Neural progenitor cell (in vitro differentiated cells): ENCODE results near the gene STK32B. TPM values are rescaled to one million over a fixed set of nuclear protein-coding genes. Genes with fewer than 3 reads are reported as not detected.

ENCODE experiments used
- DNase-seq: peaks from one replicate; pipeline ENCODE4 v3.0.0-alpha.2; 2016; ENCODE audit warnings: low spot score
- H2AFZ ChIP-seq: fragments of 200-600 bp; sonication (generic); replicated peaks from 2 replicates; pipeline ENCODE4 v1.6.1; 2016; ENCODE audit warnings: antibody characterized with exemption
- H3F3A ChIP-seq: fragments of 200-600 bp; sonication (generic); 2 replicates; pipeline ENCODE4 v1.6.1; 2016; ENCODE audit warnings: antibody characterized with exemption, low read depth
- H3K27ac ChIP-seq: fragments of 200-600 bp; sonication (generic); 2 replicates; pipeline ENCODE4 v1.5.1; 2016; ENCODE audit warnings: mild to moderate bottlenecking
- H3K27me3 ChIP-seq: fragments of 200-600 bp; sonication (generic); 2 replicates; pipeline ENCODE4 v1.6.1; 2016; ENCODE audit warnings: mild to moderate bottlenecking, moderate library complexity
- H3K36me3 ChIP-seq: fragments of 200-600 bp; sonication (generic); 2 replicates; pipeline ENCODE4 v1.5.1; 2016
- H3K4me1 ChIP-seq: fragments of 200-600 bp; sonication (generic); 2 replicates; pipeline ENCODE4 v1.6.1; 2016; ENCODE audit warnings: mixed run types
- H3K4me2 ChIP-seq: fragments of 200-600 bp; sonication (generic); 2 replicates; pipeline ENCODE4 v1.6.1; 2016
- H3K4me3 ChIP-seq: fragments of 200-600 bp; sonication (generic); 2 replicates; pipeline ENCODE4 v1.5.1; 2016
- H3K79me2 ChIP-seq: fragments of 200-600 bp; sonication (generic); 2 replicates; pipeline ENCODE4 v1.6.1; 2016; ENCODE audit warnings: low read depth
- H3K9ac ChIP-seq: fragments of 200-600 bp; sonication (generic); 2 replicates; pipeline ENCODE4 v1.6.1; 2016
- H3K9me3 ChIP-seq: fragments of 200-600 bp; sonication (generic); 2 replicates; pipeline ENCODE4 v1.5.1; 2016; ENCODE audit warnings: low read depth
- H4K20me1 ChIP-seq: fragments of 200-600 bp; sonication (generic); 2 replicates; pipeline ENCODE4 v1.6.1; 2016; ENCODE audit warnings: low read depth
- H3K27ac Mint-ChIP-seq: 3 replicates; pipeline ENCODE4 v1.8.0; 2021; ENCODE audit warnings: mixed read lengths
- H3K27me3 Mint-ChIP-seq: 2 replicates; pipeline ENCODE4 v1.8.0; 2022; ENCODE audit warnings: low read depth, mild to moderate bottlenecking, inconsistent platforms, moderate library complexity, mixed read lengths; ENCODE audit not compliant: insufficient read depth
- H3K36me3 Mint-ChIP-seq: 3 replicates; pipeline ENCODE4 v1.8.0; 2021; ENCODE audit warnings: mixed read lengths
- H3K4me1 Mint-ChIP-seq: 3 replicates; pipeline ENCODE4 v1.8.0; 2021; ENCODE audit warnings: mixed read lengths
- H3K4me3 Mint-ChIP-seq: 3 replicates; pipeline ENCODE4 v1.8.0; 2021; ENCODE audit warnings: mild to moderate bottlenecking, moderate library complexity, mixed read lengths
- H3K9me3 Mint-ChIP-seq: 3 replicates; pipeline ENCODE4 v1.8.0; 2020; ENCODE audit warnings: mixed read lengths
- EZH2 ChIP-seq: fragments of 200-600 bp; sonication (generic); IDR thresholded peaks from 2 replicates; pipeline ENCODE4 v1.6.1; 2017; ENCODE audit warnings: antibody characterized with exemption, mild to moderate bottlenecking, moderate library complexity
- EZH2phosphoT487 ChIP-seq: fragments of 200-600 bp; sonication (generic); IDR thresholded peaks from 2 replicates; pipeline ENCODE4 v1.6.1; 2017; ENCODE audit warnings: antibody characterized with exemption
- total RNA-seq: library from RNA; depleted of rRNA; stranded (reverse); fragments of >200 nt; gene quantifications from 2 replicates; pipeline ENCODE4 v1.2.3, GENCODE V29; 2015; ENCODE audit warnings: low replicate concordance
- TF ChIP-seq, protein P1 (sequence below): fragments of 200-600 bp; sonication (generic); IDR thresholded peaks from 2 replicates; pipeline ENCODE4 v1.5.1; 2017; ENCODE audit warnings: antibody characterized with exemption, mild to moderate bottlenecking

Gene STK32B
- total RNA-seq, 1 donor from 2014 or later: 2.5 TPM

DNA sequence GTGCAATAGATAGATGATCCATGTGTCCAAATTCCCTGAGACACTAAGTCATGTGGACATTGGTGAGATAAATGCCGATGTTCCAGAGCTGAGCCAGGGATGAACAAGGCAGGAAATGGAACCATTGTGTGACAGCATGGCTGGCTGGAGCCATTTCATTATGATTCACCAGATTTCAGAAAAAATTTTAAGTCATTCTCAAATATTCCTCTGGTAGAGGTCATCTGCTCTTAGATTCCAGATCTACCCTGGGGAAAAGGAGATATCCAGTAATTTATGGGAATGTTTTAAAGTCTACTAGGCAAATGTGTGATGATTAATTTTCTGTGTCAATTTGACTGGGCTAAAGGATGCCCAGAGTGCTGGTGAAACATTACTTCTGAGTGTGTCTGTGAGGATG lies 287.3 kb downstream of the STK32B start:
- TF ChIP-seq EZH2phosphoT487 (no peak), EZH2 (no peak)
- TF ChIP-seq, protein P1, sequence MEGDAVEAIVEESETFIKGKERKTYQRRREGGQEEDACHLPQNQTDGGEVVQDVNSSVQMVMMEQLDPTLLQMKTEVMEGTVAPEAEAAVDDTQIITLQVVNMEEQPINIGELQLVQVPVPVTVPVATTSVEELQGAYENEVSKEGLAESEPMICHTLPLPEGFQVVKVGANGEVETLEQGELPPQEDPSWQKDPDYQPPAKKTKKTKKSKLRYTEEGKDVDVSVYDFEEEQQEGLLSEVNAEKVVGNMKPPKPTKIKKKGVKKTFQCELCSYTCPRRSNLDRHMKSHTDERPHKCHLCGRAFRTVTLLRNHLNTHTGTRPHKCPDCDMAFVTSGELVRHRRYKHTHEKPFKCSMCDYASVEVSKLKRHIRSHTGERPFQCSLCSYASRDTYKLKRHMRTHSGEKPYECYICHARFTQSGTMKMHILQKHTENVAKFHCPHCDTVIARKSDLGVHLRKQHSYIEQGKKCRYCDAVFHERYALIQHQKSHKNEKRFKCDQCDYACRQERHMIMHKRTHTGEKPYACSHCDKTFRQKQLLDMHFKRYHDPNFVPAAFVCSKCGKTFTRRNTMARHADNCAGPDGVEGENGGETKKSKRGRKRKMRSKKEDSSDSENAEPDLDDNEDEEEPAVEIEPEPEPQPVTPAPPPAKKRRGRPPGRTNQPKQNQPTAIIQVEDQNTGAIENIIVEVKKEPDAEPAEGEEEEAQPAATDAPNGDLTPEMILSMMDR: no peak
- no peaks in the 10 kb centered on the region for H4K20me1 ChIP-seq
- no peak overlapping the region for H3K27ac Mint-ChIP-seq

DNA sequence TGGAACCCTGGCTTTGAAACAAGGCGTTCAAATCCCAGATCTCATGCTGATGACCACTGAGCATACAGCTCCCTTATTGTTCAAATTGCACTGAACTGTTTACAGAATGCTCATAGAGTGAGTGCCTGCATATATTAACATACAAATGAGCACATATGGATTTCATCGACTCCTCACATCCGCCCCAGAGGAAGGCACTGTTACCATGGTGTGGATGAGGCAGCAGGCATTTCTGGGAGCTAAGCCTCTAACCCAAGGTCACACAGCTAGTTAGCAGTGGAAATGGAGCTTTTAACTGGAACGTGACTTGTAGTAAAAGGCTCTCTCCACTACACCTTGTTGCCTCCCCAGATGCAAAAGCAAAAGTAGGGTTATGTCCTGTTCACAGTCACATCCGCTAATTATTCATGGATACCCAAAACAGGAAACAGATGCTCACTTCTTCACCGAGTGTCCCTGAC lies 289.7 kb downstream of the STK32B start:
- H3K4me1 Mint-ChIP-seq: peaks cover 4% of the 10 kb centered on the region
- no peaks in the 10 kb centered on the region for H3K9me3 ChIP-seq
- no peaks in the 10 kb centered on the region for H3K4me1 ChIP-seq
- no peaks in the 10 kb centered on the region for H3K79me2 ChIP-seq
- H3K4me3 Mint-ChIP-seq: no peak overlapping the region
- no peaks in the 10 kb centered on the region for H3K27me3 ChIP-seq
- DNase-seq: no peak
- no peaks in the 10 kb centered on the region for H4K20me1 ChIP-seq
- no peaks in the 10 kb centered on the region for H3K36me3 Mint-ChIP-seq
- no peak overlapping the region for H3K4me2 ChIP-seq
- H2AFZ ChIP-seq: no peak overlapping the region
- H3K4me3 ChIP-seq: no peak overlapping the region
- H3K9ac ChIP-seq: no peak overlapping the region
- H3F3A ChIP-seq: no peaks in the 10 kb centered on the region
- no peak for TF ChIP-seq EZH2
- TF ChIP-seq EZH2phosphoT487: no peak
- TF ChIP-seq, protein P1: no peak
- no peak overlapping the region for H3K27ac ChIP-seq
- H3K27ac Mint-ChIP-seq: no peak overlapping the region
- H3K36me3 ChIP-seq: no peaks in the 10 kb centered on the region
- H3K9me3 Mint-ChIP-seq: no peaks in the 10 kb centered on the region
- no peaks in the 10 kb centered on the region for H3K27me3 Mint-ChIP-seq

More for the DNA sequence above, 287.3 kb downstream of the STK32B start:
- Histone ChIP-seq H3F3A (no peaks in the 10 kb centered on the region), H3K36me3 (no peaks in the 10 kb centered on the region), H3K27ac (no peak overlapping the region), H3K9ac (no peak overlapping the region), H2AFZ (no peak overlapping the region), H3K79me2 (no peaks in the 10 kb centered on the region), H3K27me3 (no peaks in the 10 kb centered on the region), H3K4me1 (no peaks in the 10 kb centered on the region), H3K4me3 (no peak overlapping the region), H3K4me2 (no peak overlapping the region), H3K9me3 (no peaks in the 10 kb centered on the region)
- no peak for DNase-seq
- Mint-ChIP-seq H3K4me1 (peaks cover 4% of the 10 kb centered on the region), H3K27me3 (no peaks in the 10 kb centered on the region), H3K36me3 (no peaks in the 10 kb centered on the region), H3K9me3 (no peaks in the 10 kb centered on the region), H3K4me3 (no peak overlapping the region)

DNA sequence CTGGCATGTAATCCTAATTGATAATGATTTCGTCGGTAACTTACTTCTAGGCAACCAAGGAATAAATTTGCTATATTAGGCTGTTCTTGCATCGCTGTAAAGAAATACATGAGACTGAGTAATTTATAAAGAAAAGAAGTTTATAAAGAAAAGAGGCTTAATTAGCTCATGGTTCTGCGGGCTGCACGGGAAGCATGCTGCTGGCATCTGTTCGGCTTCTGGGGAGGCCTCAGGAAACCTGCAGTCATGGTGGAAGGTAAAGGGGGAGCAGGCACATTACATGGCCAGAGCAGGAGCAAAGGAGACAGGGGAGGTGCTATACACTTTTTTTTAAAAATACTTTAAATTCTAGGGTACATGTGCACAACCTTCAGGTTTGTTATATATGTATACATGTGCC lies 290.2 kb downstream of the STK32B start:
- Histone ChIP-seq H3K4me2 (no peak overlapping the region), H3K9me3 (no peaks in the 10 kb centered on the region), H3K36me3 (no peaks in the 10 kb centered on the region), H3K4me1 (no peaks in the 10 kb centered on the region), H3K27me3 (no peaks in the 10 kb centered on the region), H2AFZ (no peak overlapping the region), H3K27ac (no peak overlapping the region), H4K20me1 (no peaks in the 10 kb centered on the region), H3K4me3 (no peak overlapping the region), H3F3A (no peaks in the 10 kb centered on the region), H3K9ac (no peak overlapping the region), H3K79me2 (no peaks in the 10 kb centered on the region)
- Mint-ChIP-seq H3K4me1 (peaks cover 4% of the 10 kb centered on the region), H3K36me3 (no peaks in the 10 kb centered on the region), H3K4me3 (no peak overlapping the region), H3K27me3 (no peaks in the 10 kb centered on the region), H3K27ac (no peak overlapping the region), H3K9me3 (no peaks in the 10 kb centered on the region)
- no peak for DNase-seq
- TF ChIP-seq EZH2phosphoT487 (no peak), EZH2 (no peak)
- TF ChIP-seq, protein P1: no peak
